Thoracic aorta (tissue), 2 donors: ENCODE results near the gene CLSTN2. TPM values are rescaled to one million over a fixed set of nuclear protein-coding genes. Genes with fewer than 3 reads are reported as not detected.

Experiments
- ATAC-seq: fragments of 150-250 bp; one replicate; pipeline ENCODE4 v1.8.0; 2017; ENCODE audit warnings: low read depth; ENCODE audit not compliant: insufficient number of reproducible peaks, low FRiP score
- DNase-seq: peaks from one replicate; pipeline ENCODE4 v3.0.0-alpha.2; 2020; ENCODE audit warnings: low spot score
- H3K27ac ChIP-seq, 2 donors: fragments of 200-600 bp; sonication (generic); 1 replicate in 1 of 2; 2 replicates in 1 of 2; pipeline ENCODE4 v1.5.1; 2016; ENCODE audit warnings: mild to moderate bottlenecking in 2 of 2, moderate library complexity in 2 of 2
- H3K27me3 ChIP-seq: fragments of 200-600 bp; sonication (generic); replicated peaks from 2 replicates; pipeline ENCODE4 v1.6.0; 2016; ENCODE audit warnings: mild to moderate bottlenecking; ENCODE audit not compliant: insufficient read depth
- H3K36me3 ChIP-seq: fragments of 200-600 bp; sonication (generic); one replicate; pipeline ENCODE4 v1.5.1; 2016
- H3K4me1 ChIP-seq, 2 donors: fragments of 200-600 bp; sonication (generic); 1 replicate in 1 of 2; 2 replicates in 1 of 2; pipeline versions ENCODE4 v1.5.1 to v1.6.0; 2016; ENCODE audit warnings: low read depth in 2 of 2, mild to moderate bottlenecking in 1 of 2; ENCODE audit not compliant: control insufficient read depth in 1 of 2
- H3K4me3 ChIP-seq: fragments of 200-600 bp; sonication (generic); 2 replicates; pipeline ENCODE4 v1.5.1; 2016; ENCODE audit warnings: mild to moderate bottlenecking
- H3K9me3 ChIP-seq: fragments of 200-600 bp; sonication (generic); 2 replicates; pipeline ENCODE4 v1.5.1; 2016
- total RNA-seq, 2 donors: library from RNA; depleted of rRNA; stranded (reverse); fragments of >200 nt; gene quantifications; one replicate each; pipeline versions ENCODE4 v1.1.0 to v1.2.3, GENCODE V29; 2016
- TF ChIP-seq, protein P1 (sequence below): fragments of 200-600 bp; sonication (generic); IDR thresholded peaks from one replicate; pipeline ENCODE4 v1.5.1; 2019; ENCODE audit warnings: antibody characterized with exemption

The CLSTN2 gene
- total RNA-seq, 2 donors from 2014 or later: 7.6 to 15.7 TPM

GRCh38 chr3:140131895-140132294 is 196.9 kb downstream of the CLSTN2 start:
- Histone ChIP-seq H3K4me3 (no peak overlapping the region), H3K27me3 (no peaks in the 10 kb centered on the region), H3K9me3 (no peaks in the 10 kb centered on the region), H3K27ac (no peak overlapping the region), H3K36me3 (no peaks in the 10 kb centered on the region), H3K4me1 (no peaks in the 10 kb centered on the region)
- ATAC-seq: no peak
- TF ChIP-seq, protein P1, sequence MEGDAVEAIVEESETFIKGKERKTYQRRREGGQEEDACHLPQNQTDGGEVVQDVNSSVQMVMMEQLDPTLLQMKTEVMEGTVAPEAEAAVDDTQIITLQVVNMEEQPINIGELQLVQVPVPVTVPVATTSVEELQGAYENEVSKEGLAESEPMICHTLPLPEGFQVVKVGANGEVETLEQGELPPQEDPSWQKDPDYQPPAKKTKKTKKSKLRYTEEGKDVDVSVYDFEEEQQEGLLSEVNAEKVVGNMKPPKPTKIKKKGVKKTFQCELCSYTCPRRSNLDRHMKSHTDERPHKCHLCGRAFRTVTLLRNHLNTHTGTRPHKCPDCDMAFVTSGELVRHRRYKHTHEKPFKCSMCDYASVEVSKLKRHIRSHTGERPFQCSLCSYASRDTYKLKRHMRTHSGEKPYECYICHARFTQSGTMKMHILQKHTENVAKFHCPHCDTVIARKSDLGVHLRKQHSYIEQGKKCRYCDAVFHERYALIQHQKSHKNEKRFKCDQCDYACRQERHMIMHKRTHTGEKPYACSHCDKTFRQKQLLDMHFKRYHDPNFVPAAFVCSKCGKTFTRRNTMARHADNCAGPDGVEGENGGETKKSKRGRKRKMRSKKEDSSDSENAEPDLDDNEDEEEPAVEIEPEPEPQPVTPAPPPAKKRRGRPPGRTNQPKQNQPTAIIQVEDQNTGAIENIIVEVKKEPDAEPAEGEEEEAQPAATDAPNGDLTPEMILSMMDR: no peak
- DNase-seq: no peak

- TF ChIP-seq, protein P1: no peak
- Histone ChIP-seq H3K27ac (no peak overlapping the region), H3K27me3 (no peaks in the 10 kb centered on the region), H3K4me3 (no peak overlapping the region), H3K4me1 (no peaks in the 10 kb centered on the region), H3K9me3 (no peaks in the 10 kb centered on the region), H3K36me3 (no peaks in the 10 kb centered on the region)
- DNase-seq (no peak), ATAC-seq (no peak)
Measured at GRCh38 chr3:140134231-140134965, 199.4 kb downstream of the CLSTN2 start.

DNA sequence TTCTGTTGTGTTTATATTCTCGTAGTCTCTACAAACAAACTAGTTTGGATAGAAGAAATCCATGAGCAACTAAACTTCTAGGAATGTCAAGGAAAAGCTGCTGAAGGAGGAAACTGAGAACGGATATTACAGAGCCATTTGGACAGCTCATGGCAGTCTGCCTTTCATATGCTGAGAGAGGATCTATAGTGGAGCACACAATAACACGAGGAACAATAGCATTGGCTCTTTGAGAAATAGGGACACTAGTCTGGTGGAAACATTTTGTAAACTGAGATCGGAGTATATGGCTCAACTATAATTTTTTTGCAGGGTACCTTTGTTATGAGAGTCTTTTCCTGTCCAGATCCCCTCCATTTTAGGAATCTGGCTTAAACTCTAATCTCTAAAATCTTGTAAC is 200.5 kb downstream of the CLSTN2 start:
- Histone ChIP-seq H3K4me3 (no peak overlapping the region), H3K27me3 (no peaks in the 10 kb centered on the region), H3K27ac (no peak overlapping the region), H3K9me3 (no peaks in the 10 kb centered on the region), H3K4me1 (no peaks in the 10 kb centered on the region), H3K36me3 (no peaks in the 10 kb centered on the region)
- TF ChIP-seq, protein P1: no peak
- DNase-seq (no peak), ATAC-seq (no peak)

GRCh38 chr3:140143367-140144069 is 208.5 kb downstream of the CLSTN2 start:
- Histone ChIP-seq H3K4me1 (no peaks in the 10 kb centered on the region), H3K27me3 (no peaks in the 10 kb centered on the region), H3K27ac (no peak overlapping the region), H3K36me3 (no peaks in the 10 kb centered on the region), H3K4me3 (no peak overlapping the region), H3K9me3 (no peaks in the 10 kb centered on the region)
- ATAC-seq: no peak
- no peak for DNase-seq
- TF ChIP-seq, protein P1: no peak

- no peaks in the 10 kb centered on the region for H3K36me3 ChIP-seq
- ATAC-seq: no peak
Measured at GRCh38 chr3:140145528-140145927, 210.5 kb downstream of the CLSTN2 start.

More at GRCh38 chr3:140145528-140145927, 210.5 kb downstream of the CLSTN2 start:
- no peak for DNase-seq
- Histone ChIP-seq H3K27me3 (no peaks in the 10 kb centered on the region), H3K4me1 (no peaks in the 10 kb centered on the region), H3K9me3 (no peaks in the 10 kb centered on the region), H3K27ac (no peak overlapping the region), H3K4me3 (no peak overlapping the region)
- TF ChIP-seq, protein P1: no peak
